ENCODE measurements around the gene SSX2IP. TPM values are rescaled to one million over a fixed set of nuclear protein-coding genes. Genes with fewer than 3 reads are reported as not detected.
A peak's percentile ranks its signal among the peaks of the same experiment; 100 is the strongest.

Gene SSX2IP
- total and polyA plus RNA-seq, 9 of the 15 experiments (the other 6 are each of a cell fraction or from before 2014, with no cell fraction given) = 20.6 to 96.7 (median 61.7) TPM

DNA sequence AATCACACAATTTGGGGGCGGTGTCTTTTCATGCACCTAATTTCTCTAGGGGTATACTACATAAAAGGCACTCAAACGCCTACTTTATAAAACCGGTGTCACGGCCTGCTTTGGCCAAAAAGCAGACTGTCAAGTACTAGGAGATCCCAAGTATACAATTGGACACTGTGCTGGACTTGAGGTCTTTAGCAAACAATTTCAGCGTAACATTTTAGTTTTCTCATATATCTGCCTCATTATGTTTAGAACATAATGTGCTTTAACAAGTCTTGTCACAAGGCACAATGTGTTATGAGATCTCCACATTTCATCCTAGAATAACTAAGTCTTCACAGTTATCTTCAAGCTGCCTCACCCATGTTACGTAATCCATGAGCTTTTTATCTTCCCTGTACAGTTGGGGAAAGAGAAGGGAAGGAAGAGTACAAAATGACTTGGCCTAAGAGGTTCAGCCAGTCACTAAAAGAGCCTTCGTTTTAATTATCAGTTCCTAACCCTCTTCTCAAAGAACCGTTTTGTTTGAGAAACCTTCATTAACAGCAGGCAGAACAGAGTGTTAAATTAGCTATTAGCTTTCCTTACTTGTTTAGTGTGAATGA, 1.7 kb downstream of the SSX2IP start (continued):
- TF ChIP-seq ZNF143 (CRISPR knock-in tag; IDR thresholded peaks at IDR 0.05) (no peak), KLF6 (CRISPR knock-in tag; IDR thresholded peaks at IDR 0.05; ENCODE audit: borderline replicate concordance) (no peak), CREM (IDR thresholded peaks at IDR 0.05; ENCODE audit: low read depth) (peak; percentile 86), NUFIP1 (IDR thresholded peaks at IDR 0.05; ENCODE audit: partially characterized antibody) (no peak), MYBL2 (IDR thresholded peaks at IDR 0.05; ENCODE audit: low read depth) (peak; percentile 46), MYBL2 (CRISPR knock-in tag; IDR thresholded peaks at IDR 0.05; ENCODE audit: borderline replicate concordance) (no peak), TRIM28 (IDR thresholded peaks at IDR 0.05) (0 out of 2 replicates have a peak, but pooled peaks have one; percentile 14), STAG1 (CRISPR knock-in tag; IDR thresholded peaks at IDR 0.05; ENCODE audit: borderline replicate concordance) (no peak), BRD4 (IDR thresholded peaks at IDR 0.05) (no peak; the same call in 1 of the 2 replicates), ZNF707 (CRISPR knock-in tag; conservative IDR thresholded peaks at IDR 0.05) (no peak), HIVEP1 (CRISPR knock-in tag; IDR thresholded peaks at IDR 0.05) (no peak), EP400 (IDR thresholded peaks at IDR 0.05) (peak; percentile 72), FUS (optimal IDR thresholded peaks at IDR 0.05; ENCODE audit: low read depth, low read length) (no peak), POLR2A (conservative IDR thresholded peaks at IDR 0.05) (peak; percentile 78), HMG20B (CRISPR knock-in tag; IDR thresholded peaks at IDR 0.05) (no peak), HLTF (IDR thresholded peaks at IDR 0.05) (no peak), DPF2 (IDR thresholded peaks at IDR 0.05) (peak; percentile 98), GABPB2 (CRISPR knock-in tag; conservative IDR thresholded peaks at IDR 0.05) (no peak), TGIF2 (CRISPR knock-in tag; IDR thresholded peaks at IDR 0.05) (no peak; the same call in 1 of the 2 replicates), TAF15 (IDR thresholded peaks at IDR 0.05; ENCODE audit: low read depth, low read length) (no peak), NR1H2 (CRISPR knock-in tag; IDR thresholded peaks at IDR 0.05) (no peak), ZNF133 (CRISPR knock-in tag; IDR thresholded peaks at IDR 0.05) (no peak), HDAC2 (IDR thresholded peaks at IDR 0.05) (peak; percentile 83; the same call in 1 of the 2 replicates), CBX1 (IDR thresholded peaks at IDR 0.05; ENCODE audit: low read depth) (no peak), POLR2AphosphoS5 (IDR thresholded peaks at IDR 0.05; ENCODE audit: control insufficient read depth, insufficient read depth, low read depth, low read length) (peak; percentile 95), SRSF3 (IDR thresholded peaks at IDR 0.05; ENCODE audit: insufficient read depth, low read length) (no peak), PHTF2 (CRISPR knock-in tag; IDR thresholded peaks at IDR 0.05) (no peak), RBM22 (IDR thresholded peaks at IDR 0.05; ENCODE audit: low read depth, low read length, poor library complexity, severe bottlenecking) (no peak), RFX1 (IDR thresholded peaks at IDR 0.05) (no peak)
- TF ChIP-seq, protein P1, sequence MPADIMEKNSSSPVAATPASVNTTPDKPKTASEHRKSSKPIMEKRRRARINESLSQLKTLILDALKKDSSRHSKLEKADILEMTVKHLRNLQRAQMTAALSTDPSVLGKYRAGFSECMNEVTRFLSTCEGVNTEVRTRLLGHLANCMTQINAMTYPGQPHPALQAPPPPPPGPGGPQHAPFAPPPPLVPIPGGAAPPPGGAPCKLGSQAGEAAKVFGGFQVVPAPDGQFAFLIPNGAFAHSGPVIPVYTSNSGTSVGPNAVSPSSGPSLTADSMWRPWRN (IDR thresholded peaks at IDR 0.05; ENCODE audit: low read depth) = no peak
- TF ChIP-seq, protein P2, sequence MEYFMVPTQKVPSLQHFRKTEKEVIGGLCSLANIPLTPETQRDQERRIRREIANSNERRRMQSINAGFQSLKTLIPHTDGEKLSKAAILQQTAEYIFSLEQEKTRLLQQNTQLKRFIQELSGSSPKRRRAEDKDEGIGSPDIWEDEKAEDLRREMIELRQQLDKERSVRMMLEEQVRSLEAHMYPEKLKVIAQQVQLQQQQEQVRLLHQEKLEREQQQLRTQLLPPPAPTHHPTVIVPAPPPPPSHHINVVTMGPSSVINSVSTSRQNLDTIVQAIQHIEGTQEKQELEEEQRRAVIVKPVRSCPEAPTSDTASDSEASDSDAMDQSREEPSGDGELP (CRISPR knock-in tag; IDR thresholded peaks at IDR 0.05; ENCODE audit: borderline replicate concordance) = no peak
- TF ChIP-seq, protein P3, sequence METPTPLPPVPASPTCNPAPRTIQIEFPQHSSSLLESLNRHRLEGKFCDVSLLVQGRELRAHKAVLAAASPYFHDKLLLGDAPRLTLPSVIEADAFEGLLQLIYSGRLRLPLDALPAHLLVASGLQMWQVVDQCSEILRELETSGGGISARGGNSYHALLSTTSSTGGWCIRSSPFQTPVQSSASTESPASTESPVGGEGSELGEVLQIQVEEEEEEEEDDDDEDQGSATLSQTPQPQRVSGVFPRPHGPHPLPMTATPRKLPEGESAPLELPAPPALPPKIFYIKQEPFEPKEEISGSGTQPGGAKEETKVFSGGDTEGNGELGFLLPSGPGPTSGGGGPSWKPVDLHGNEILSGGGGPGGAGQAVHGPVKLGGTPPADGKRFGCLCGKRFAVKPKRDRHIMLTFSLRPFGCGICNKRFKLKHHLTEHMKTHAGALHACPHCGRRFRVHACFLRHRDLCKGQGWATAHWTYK (CRISPR knock-in tag; IDR thresholded peaks at IDR 0.05) = peak; percentile 69; the same call in 1 of the 2 replicates

All from K562 (cell line).